Uterus (tissue), 4 donors: ENCODE measurements around the gene TRABD. TPM values are rescaled to one million over a fixed set of nuclear protein-coding genes. Genes with fewer than 3 reads are reported as not detected.

Experiments
- DNase-seq, 2 donors: peaks; one replicate each; pipeline ENCODE4 v3.0.0-alpha.2; 2019 to 2020
- H3K27ac ChIP-seq, 2 donors: fragments of 200-600 bp; sonication (generic); 1 replicate in 1 of 2; 2 replicates in 1 of 2; pipeline ENCODE4 v1.5.1; 2016 to 2018
- H3K27me3 ChIP-seq, 2 donors: fragments of 200-600 bp; sonication (generic); one replicate each; pipeline ENCODE4 v1.5.1; 2018 to 2019; ENCODE audit warnings: control low read depth in 1 of 2
- H3K36me3 ChIP-seq, 2 donors: fragments of 200-600 bp; sonication (generic); one replicate each; pipeline ENCODE4 v1.5.1; 2019; ENCODE audit warnings: control low read depth in 1 of 2
- H3K4me1 ChIP-seq, 2 donors: fragments of 200-600 bp; sonication (generic); one replicate each; pipeline ENCODE4 v1.5.1; 2018 to 2019; ENCODE audit warnings: control low read depth in 1 of 2
- H3K4me3 ChIP-seq, 2 donors: fragments of 200-600 bp; sonication (generic); 1 replicate in 1 of 2; 2 replicates in 1 of 2; pipeline ENCODE4 v1.5.1; 2018 to 2019; ENCODE audit warnings: mild to moderate bottlenecking in 1 of 2
- H3K9me3 ChIP-seq, 2 donors: fragments of 200-600 bp; sonication (generic); one replicate each; pipeline ENCODE4 v1.5.1; 2019; ENCODE audit warnings: control low read depth in 1 of 2
- POLR2A ChIP-seq, 2 donors: fragments of 450-650 bp; IDR thresholded peaks; one replicate each; pipeline ENCODE4 v1.6.1; 2016; ENCODE audit warnings: antibody characterized with exemption in 2 of 2, mild to moderate bottlenecking in 1 of 2, moderate library complexity in 1 of 2
- intact Hi-C: fragments of 100-400 bp; cut with DNase I; formaldehyde crosslinking; loops from one replicate; pipeline ENCODE4 v1.15.1; 2023; ENCODE audit warnings: low total_unique reads
- total RNA-seq, 4 donors: library from RNA; depleted of rRNA in 3 of 4; stranded (reverse); fragments of >200 nt in 3 of 4; gene quantifications; one replicate each; pipeline versions ENCODE4 v1.1.0 to v1.2.4, GENCODE V29; 2014 to 2023
- TF ChIP-seq, protein P1 (sequence below), 4 experiments: fragments of 200-600 bp in 2 of 4; fragments of 450-650 bp in 2 of 4; sonication (generic) in 2 of 4; IDR thresholded peaks; one replicate each; pipeline ENCODE4 v1.5.1; 2016 to 2019; ENCODE audit warnings: antibody characterized with exemption in 4 of 4, mild to moderate bottlenecking in 2 of 4, moderate library complexity in 1 of 4
- donor health status: DM: yes; HTN: yes; CAD: no.

TRABD gene
- total RNA-seq, 4 donors from 2014 or later, result 9.5 to 37.3 (median 15.0) TPM

GRCh38 chr22:50220603-50221409, 35.1 kb downstream of the TRABD start:
- Histone ChIP-seq H3K4me3 (no peak overlapping the region), H3K27me3 (no peaks in the 10 kb centered on the region), H3K27ac (no peak overlapping the region), H3K36me3 (no peaks in the 10 kb centered on the region), H3K4me1 (no peaks in the 10 kb centered on the region), H3K9me3 (no peaks in the 10 kb centered on the region)
- no peak for TF ChIP-seq POLR2A (IDR thresholded peaks at IDR 0.05)
- TF ChIP-seq, protein P1, sequence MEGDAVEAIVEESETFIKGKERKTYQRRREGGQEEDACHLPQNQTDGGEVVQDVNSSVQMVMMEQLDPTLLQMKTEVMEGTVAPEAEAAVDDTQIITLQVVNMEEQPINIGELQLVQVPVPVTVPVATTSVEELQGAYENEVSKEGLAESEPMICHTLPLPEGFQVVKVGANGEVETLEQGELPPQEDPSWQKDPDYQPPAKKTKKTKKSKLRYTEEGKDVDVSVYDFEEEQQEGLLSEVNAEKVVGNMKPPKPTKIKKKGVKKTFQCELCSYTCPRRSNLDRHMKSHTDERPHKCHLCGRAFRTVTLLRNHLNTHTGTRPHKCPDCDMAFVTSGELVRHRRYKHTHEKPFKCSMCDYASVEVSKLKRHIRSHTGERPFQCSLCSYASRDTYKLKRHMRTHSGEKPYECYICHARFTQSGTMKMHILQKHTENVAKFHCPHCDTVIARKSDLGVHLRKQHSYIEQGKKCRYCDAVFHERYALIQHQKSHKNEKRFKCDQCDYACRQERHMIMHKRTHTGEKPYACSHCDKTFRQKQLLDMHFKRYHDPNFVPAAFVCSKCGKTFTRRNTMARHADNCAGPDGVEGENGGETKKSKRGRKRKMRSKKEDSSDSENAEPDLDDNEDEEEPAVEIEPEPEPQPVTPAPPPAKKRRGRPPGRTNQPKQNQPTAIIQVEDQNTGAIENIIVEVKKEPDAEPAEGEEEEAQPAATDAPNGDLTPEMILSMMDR (IDR thresholded peaks at IDR 0.05), result no peak
- no peak for DNase-seq
- intact Hi-C loops, result no loop called here

DNA sequence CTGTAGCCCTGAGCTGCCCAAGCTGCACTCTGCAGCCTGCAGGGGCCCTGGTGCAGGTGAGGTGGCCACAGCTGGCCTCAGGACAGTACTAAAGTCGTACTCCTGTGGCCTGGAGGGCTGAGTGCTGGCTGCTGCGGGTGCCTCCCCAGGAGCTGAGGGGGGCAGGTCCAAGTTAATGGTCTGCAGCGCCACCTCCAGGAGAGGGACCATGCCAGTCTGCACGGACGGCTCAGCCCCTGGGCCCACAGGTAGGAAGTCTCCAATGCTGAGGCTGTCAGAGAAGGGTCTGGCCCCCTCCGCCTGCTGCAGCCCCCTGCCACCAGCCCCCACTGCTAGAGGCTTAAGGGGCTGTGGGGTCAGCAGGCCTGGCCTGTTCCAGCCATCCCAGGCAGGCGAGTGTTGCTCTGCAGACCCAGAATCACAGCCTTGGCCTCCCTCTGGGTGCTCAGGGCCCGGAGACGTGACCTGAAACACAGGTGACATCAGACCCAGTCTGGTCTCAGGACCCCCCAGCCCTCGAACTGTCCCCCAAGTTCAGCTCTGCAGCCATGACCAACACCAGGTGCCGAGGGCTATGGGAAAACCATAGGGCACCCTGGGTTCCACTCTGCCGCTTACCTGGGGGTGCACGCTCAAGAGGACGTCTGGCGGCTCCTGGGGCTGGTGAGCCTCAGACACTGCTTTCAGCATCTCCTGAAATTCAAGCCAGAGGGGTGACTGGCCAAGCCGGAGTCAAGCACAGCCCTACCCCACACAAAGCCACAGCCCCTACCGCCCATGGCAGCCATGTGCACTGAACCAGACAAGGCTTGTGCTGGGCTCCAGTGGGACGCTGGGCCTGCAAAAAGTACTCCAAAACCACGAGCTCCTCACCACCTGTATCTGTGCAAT, 35.9 kb downstream of the TRABD start:
- no peaks in the 10 kb centered on the region for H3K9me3 ChIP-seq
- DNase-seq, result no peak
- no peaks in the 10 kb centered on the region for H3K36me3 ChIP-seq
- TF ChIP-seq, protein P1 (IDR thresholded peaks at IDR 0.05), result no peak
- no peak for TF ChIP-seq POLR2A (IDR thresholded peaks at IDR 0.05)
- no peaks in the 10 kb centered on the region for H3K4me1 ChIP-seq
- H3K27me3 ChIP-seq, result no peaks in the 10 kb centered on the region
- H3K4me3 ChIP-seq, result no peak overlapping the region
- intact Hi-C loops, result no loop called here
- no peak overlapping the region for H3K27ac ChIP-seq

DNA sequence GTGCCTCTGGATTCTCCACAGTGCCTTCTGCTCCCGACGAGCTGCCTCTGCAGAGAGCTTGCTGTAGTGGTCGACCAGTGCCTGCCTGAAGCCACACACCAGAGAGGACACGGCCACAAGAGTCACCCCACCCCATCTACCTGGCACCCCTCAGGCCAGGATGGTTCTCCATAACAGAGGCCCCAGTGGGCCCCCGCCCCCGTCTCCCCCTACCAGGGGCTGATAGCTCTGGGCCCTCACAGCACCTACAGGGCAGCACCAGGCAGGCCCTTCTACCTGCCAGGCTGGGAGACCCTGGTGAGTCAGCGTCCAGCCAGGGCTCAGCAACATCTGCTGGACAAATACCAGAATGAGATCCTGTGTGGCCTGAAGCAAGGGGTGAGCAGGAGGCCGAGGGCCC, 36.8 kb downstream of the TRABD start:
- H3K27ac ChIP-seq, result no peak overlapping the region
- no peaks in the 10 kb centered on the region for H3K9me3 ChIP-seq
- no peaks in the 10 kb centered on the region for H3K36me3 ChIP-seq
- TF ChIP-seq, protein P1 (IDR thresholded peaks at IDR 0.05), result no peak
- TF ChIP-seq POLR2A (IDR thresholded peaks at IDR 0.05), result no peak
- intact Hi-C loops, result no loop called here
- no peak overlapping the region for H3K4me3 ChIP-seq
- H3K4me1 ChIP-seq, result no peaks in the 10 kb centered on the region
- no peak for DNase-seq
- H3K27me3 ChIP-seq, result no peaks in the 10 kb centered on the region

GRCh38 chr22:50224071-50224470, 38.4 kb downstream of the TRABD start:
- intact Hi-C loops, result no loop called here
- no peaks in the 10 kb centered on the region for H3K27me3 ChIP-seq
- H3K4me1 ChIP-seq, result no peaks in the 10 kb centered on the region
- H3K9me3 ChIP-seq, result no peaks in the 10 kb centered on the region
- no peak for TF ChIP-seq POLR2A (IDR thresholded peaks at IDR 0.05)
- TF ChIP-seq, protein P1 (IDR thresholded peaks at IDR 0.05), result no peak
- no peak for DNase-seq
- no peak overlapping the region for H3K4me3 ChIP-seq
- H3K27ac ChIP-seq, result no peak overlapping the region
- H3K36me3 ChIP-seq, result no peaks in the 10 kb centered on the region
